ENCODE results near the gene SEMA7A. TPM values are rescaled to one million over a fixed set of nuclear protein-coding genes. Genes with fewer than 3 reads are reported as not detected.

SEMA7A gene
- total and polyA plus RNA-seq, 9 of the 15 experiments (the other 6 are each of a cell fraction or from before 2014, with no cell fraction given), result 0.04 to 8.2 (median 5.4) TPM; not detected in 1

DNA sequence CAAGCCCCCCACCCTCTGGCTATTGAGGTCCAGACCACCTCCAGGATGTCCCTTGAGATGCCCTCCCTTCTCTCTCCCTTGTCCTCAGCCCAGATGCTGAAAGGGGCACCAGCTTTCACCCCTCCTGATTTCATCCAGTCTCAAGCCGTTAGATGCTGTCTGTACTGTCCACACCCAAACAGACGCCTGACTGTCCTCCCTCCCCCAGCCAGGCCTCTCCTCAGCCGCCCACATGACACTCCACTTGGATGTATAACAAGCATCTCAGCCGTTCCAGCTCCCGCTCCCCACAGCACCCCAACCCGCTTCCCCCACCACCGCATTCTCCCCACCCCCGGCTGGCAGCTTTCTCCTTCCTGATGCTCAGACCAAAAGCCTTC is 41.3 kb downstream of the SEMA7A start (continued):
- TF ChIP-seq NFATC3 (IDR thresholded peaks at IDR 0.05) (no peak), GATAD2B (IDR thresholded peaks at IDR 0.05; ENCODE audit: borderline replicate concordance) (no peak), FIP1L1 (IDR thresholded peaks at IDR 0.05; ENCODE audit: low read depth, low read length, poor library complexity, severe bottlenecking) (no peak), HDAC1 (IDR thresholded peaks at IDR 0.05) (peak in 1 of 2 experiments; percentile 45; a peak in 2 of 4 replicates), ZFP36 (IDR thresholded peaks at IDR 0.05; ENCODE audit: low read depth, low read length, partially characterized antibody) (peak; percentile 26), ZNF830 (CRISPR knock-in tag; IDR thresholded peaks at IDR 0.05) (no peak), ZNF217 (CRISPR knock-in tag; IDR thresholded peaks at IDR 0.05) (no peak), DPF2 (IDR thresholded peaks at IDR 0.05) (no peak), SETDB1 (IDR thresholded peaks at IDR 0.05; ENCODE audit: low read length) (no peak), ZNF408 (CRISPR knock-in tag; IDR thresholded peaks at IDR 0.05; ENCODE audit: low read depth) (no peak), FOXJ2 (tag; IDR thresholded peaks at IDR 0.05) (0 out of 2 replicates have a peak, but pooled peaks have one; percentile 51), EGR1 (conservative IDR thresholded peaks at IDR 0.05) (peak; percentile 59), CREM (IDR thresholded peaks at IDR 0.05; ENCODE audit: low read depth) (0 out of 2 replicates have a peak, but pooled peaks have one; percentile 7), TRIM24 (IDR thresholded peaks at IDR 0.05) (peak in 1 of 2 experiments; percentile 33; a peak in 1 of 4 replicates), RCOR1 (IDR thresholded peaks at IDR 0.05; ENCODE audit: borderline replicate concordance in 1 of 2, low read depth in 2 of 2, low read length in 2 of 2) (peak in 1 of 2 experiments; percentile 73; a peak in 1 of 4 replicates)
- TF ChIP-seq, protein P1, sequence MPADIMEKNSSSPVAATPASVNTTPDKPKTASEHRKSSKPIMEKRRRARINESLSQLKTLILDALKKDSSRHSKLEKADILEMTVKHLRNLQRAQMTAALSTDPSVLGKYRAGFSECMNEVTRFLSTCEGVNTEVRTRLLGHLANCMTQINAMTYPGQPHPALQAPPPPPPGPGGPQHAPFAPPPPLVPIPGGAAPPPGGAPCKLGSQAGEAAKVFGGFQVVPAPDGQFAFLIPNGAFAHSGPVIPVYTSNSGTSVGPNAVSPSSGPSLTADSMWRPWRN (IDR thresholded peaks at IDR 0.05; ENCODE audit: low read depth), result no peak
- TF ChIP-seq, protein P2, sequence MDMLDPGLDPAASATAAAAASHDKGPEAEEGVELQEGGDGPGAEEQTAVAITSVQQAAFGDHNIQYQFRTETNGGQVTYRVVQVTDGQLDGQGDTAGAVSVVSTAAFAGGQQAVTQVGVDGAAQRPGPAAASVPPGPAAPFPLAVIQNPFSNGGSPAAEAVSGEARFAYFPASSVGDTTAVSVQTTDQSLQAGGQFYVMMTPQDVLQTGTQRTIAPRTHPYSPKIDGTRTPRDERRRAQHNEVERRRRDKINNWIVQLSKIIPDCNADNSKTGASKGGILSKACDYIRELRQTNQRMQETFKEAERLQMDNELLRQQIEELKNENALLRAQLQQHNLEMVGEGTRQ (CRISPR knock-in tag; IDR thresholded peaks at IDR 0.05), result peak; percentile 28; the same call in 1 of the 2 replicates
- TF ChIP-seq, protein P3, sequence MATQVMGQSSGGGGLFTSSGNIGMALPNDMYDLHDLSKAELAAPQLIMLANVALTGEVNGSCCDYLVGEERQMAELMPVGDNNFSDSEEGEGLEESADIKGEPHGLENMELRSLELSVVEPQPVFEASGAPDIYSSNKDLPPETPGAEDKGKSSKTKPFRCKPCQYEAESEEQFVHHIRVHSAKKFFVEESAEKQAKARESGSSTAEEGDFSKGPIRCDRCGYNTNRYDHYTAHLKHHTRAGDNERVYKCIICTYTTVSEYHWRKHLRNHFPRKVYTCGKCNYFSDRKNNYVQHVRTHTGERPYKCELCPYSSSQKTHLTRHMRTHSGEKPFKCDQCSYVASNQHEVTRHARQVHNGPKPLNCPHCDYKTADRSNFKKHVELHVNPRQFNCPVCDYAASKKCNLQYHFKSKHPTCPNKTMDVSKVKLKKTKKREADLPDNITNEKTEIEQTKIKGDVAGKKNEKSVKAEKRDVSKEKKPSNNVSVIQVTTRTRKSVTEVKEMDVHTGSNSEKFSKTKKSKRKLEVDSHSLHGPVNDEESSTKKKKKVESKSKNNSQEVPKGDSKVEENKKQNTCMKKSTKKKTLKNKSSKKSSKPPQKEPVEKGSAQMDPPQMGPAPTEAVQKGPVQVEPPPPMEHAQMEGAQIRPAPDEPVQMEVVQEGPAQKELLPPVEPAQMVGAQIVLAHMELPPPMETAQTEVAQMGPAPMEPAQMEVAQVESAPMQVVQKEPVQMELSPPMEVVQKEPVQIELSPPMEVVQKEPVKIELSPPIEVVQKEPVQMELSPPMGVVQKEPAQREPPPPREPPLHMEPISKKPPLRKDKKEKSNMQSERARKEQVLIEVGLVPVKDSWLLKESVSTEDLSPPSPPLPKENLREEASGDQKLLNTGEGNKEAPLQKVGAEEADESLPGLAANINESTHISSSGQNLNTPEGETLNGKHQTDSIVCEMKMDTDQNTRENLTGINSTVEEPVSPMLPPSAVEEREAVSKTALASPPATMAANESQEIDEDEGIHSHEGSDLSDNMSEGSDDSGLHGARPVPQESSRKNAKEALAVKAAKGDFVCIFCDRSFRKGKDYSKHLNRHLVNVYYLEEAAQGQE (IDR thresholded peaks at IDR 0.05; ENCODE audit: borderline replicate concordance), result peak; percentile 53
- TF ChIP-seq, protein P3 (CRISPR knock-in tag; IDR thresholded peaks at IDR 0.05; ENCODE audit: low read depth), result no peak
- TF ChIP-seq, protein P4, sequence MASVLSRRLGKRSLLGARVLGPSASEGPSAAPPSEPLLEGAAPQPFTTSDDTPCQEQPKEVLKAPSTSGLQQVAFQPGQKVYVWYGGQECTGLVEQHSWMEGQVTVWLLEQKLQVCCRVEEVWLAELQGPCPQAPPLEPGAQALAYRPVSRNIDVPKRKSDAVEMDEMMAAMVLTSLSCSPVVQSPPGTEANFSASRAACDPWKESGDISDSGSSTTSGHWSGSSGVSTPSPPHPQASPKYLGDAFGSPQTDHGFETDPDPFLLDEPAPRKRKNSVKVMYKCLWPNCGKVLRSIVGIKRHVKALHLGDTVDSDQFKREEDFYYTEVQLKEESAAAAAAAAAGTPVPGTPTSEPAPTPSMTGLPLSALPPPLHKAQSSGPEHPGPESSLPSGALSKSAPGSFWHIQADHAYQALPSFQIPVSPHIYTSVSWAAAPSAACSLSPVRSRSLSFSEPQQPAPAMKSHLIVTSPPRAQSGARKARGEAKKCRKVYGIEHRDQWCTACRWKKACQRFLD (CRISPR knock-in tag; IDR thresholded peaks at IDR 0.05), result 0 out of 2 replicates have a peak, but pooled peaks have one; percentile 22

Data from K562 (cell line).